Measurements from ENCODE around the gene SH3GLB1.

DNA sequence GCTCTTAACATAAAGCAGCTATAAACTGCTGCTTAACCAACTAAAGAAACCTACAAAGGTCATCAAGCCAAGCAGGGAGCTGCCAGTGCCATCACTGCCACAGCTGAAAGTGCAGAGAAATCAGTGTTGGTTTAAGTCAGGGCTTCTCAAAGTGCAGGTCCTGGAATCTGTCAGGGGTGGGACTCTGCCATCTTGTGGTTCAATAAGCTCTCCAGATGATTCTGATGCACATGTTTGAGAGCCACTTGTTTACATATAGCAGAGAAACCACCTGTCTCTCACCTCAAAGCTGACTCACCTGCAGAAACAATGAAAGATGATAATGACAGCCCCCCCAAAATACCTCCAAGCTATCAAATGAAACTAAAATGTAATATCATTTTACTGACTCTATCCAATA lies 49.3 kb downstream of the SH3GLB1 start:
- TF ChIP-seq, protein P1, sequence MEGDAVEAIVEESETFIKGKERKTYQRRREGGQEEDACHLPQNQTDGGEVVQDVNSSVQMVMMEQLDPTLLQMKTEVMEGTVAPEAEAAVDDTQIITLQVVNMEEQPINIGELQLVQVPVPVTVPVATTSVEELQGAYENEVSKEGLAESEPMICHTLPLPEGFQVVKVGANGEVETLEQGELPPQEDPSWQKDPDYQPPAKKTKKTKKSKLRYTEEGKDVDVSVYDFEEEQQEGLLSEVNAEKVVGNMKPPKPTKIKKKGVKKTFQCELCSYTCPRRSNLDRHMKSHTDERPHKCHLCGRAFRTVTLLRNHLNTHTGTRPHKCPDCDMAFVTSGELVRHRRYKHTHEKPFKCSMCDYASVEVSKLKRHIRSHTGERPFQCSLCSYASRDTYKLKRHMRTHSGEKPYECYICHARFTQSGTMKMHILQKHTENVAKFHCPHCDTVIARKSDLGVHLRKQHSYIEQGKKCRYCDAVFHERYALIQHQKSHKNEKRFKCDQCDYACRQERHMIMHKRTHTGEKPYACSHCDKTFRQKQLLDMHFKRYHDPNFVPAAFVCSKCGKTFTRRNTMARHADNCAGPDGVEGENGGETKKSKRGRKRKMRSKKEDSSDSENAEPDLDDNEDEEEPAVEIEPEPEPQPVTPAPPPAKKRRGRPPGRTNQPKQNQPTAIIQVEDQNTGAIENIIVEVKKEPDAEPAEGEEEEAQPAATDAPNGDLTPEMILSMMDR (IDR thresholded peaks at IDR 0.05) = no peak
- no peak for TF ChIP-seq POLR2A (IDR thresholded peaks at IDR 0.05)

Data from body of pancreas (tissue), 4 donors.